Ishikawa (cell line): Measurements from ENCODE around the gene COL24A1.

Experiments used
- EP300 ChIP-seq: IDR thresholded peaks from 2 replicates; pipeline ENCODE4 v1.6.1; 2012; ENCODE audit warnings: borderline replicate concordance
- RAD21 ChIP-seq: IDR thresholded peaks from 2 replicates; pipeline ENCODE4 v1.6.1; 2012; ENCODE audit warnings: low read depth
- TF ChIP-seq, protein P1 (sequence below): IDR thresholded peaks from 2 replicates; pipeline ENCODE4 v1.6.1; 2012; ENCODE audit warnings: low read depth, mild to moderate bottlenecking

DNA sequence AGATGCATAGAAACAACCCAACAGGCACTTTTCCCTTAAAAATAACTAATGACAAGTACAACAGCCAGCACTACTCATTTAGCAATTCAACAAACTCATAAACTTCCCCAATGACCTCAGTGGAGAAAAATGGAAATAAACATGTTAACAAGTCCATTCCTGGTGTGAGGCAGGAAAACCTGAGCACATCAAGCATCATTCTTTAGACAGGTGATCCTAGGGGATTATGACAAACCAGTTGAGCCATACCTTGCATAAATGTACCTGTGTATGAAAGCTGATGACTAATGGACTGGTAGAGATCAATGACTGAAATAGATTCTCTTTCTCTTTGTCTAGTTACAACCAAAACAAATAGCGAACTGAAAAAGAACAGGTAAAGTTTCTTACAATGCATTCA, 7.0 kb downstream of the COL24A1 start:
- TF ChIP-seq EP300 (no peak), RAD21 (no peak)
- TF ChIP-seq, protein P1, sequence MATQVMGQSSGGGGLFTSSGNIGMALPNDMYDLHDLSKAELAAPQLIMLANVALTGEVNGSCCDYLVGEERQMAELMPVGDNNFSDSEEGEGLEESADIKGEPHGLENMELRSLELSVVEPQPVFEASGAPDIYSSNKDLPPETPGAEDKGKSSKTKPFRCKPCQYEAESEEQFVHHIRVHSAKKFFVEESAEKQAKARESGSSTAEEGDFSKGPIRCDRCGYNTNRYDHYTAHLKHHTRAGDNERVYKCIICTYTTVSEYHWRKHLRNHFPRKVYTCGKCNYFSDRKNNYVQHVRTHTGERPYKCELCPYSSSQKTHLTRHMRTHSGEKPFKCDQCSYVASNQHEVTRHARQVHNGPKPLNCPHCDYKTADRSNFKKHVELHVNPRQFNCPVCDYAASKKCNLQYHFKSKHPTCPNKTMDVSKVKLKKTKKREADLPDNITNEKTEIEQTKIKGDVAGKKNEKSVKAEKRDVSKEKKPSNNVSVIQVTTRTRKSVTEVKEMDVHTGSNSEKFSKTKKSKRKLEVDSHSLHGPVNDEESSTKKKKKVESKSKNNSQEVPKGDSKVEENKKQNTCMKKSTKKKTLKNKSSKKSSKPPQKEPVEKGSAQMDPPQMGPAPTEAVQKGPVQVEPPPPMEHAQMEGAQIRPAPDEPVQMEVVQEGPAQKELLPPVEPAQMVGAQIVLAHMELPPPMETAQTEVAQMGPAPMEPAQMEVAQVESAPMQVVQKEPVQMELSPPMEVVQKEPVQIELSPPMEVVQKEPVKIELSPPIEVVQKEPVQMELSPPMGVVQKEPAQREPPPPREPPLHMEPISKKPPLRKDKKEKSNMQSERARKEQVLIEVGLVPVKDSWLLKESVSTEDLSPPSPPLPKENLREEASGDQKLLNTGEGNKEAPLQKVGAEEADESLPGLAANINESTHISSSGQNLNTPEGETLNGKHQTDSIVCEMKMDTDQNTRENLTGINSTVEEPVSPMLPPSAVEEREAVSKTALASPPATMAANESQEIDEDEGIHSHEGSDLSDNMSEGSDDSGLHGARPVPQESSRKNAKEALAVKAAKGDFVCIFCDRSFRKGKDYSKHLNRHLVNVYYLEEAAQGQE, result no peak
